ENCODE measurements around the gene CCL4.

GRCh38 chr17:36128411-36128978 lies 24.9 kb downstream of the CCL4 start:
- TF ChIP-seq, protein P1, sequence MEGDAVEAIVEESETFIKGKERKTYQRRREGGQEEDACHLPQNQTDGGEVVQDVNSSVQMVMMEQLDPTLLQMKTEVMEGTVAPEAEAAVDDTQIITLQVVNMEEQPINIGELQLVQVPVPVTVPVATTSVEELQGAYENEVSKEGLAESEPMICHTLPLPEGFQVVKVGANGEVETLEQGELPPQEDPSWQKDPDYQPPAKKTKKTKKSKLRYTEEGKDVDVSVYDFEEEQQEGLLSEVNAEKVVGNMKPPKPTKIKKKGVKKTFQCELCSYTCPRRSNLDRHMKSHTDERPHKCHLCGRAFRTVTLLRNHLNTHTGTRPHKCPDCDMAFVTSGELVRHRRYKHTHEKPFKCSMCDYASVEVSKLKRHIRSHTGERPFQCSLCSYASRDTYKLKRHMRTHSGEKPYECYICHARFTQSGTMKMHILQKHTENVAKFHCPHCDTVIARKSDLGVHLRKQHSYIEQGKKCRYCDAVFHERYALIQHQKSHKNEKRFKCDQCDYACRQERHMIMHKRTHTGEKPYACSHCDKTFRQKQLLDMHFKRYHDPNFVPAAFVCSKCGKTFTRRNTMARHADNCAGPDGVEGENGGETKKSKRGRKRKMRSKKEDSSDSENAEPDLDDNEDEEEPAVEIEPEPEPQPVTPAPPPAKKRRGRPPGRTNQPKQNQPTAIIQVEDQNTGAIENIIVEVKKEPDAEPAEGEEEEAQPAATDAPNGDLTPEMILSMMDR (conservative IDR thresholded peaks at IDR 0.05 in 1 of 2, IDR thresholded peaks at IDR 0.05 in 1 of 2; ENCODE audit: low read depth in 1 of 2, low read length in 2 of 2), result no peak
- no peak for TF ChIP-seq EZH2 (IDR thresholded peaks at IDR 0.05; ENCODE audit: low read length, missing control alignments)

All from fibroblast of lung (primary cell).